Neural cell (in vitro differentiated cells): ENCODE data around the gene SLC25A22. TPM values are rescaled to one million over a fixed set of nuclear protein-coding genes. Genes with fewer than 3 reads are reported as not detected.

Experiments used
- H2AFZ ChIP-seq: fragments of 200-600, 300-800 bp; sonication (generic), shearing (Covaris generic); 2 replicates; pipeline ENCODE4 v1.6.0; 2014; ENCODE audit warnings: low read depth, mild to moderate bottlenecking, antibody characterized with exemption, low read length, moderate library complexity
- H3F3A ChIP-seq: fragments of 200-600 bp; shearing (Covaris generic); 2 replicates; pipeline ENCODE4 v1.6.1; 2016; ENCODE audit warnings: mild to moderate bottlenecking, moderate library complexity, mixed read lengths, antibody characterized with exemption, low read length; ENCODE audit not compliant: insufficient read depth, poor library complexity, severe bottlenecking
- H3K27ac ChIP-seq: fragments of 200-600, 300-800 bp; sonication (generic), shearing (Covaris generic); 2 replicates; pipeline ENCODE4 v1.5.1; 2014; ENCODE audit warnings: mild to moderate bottlenecking, low read length, moderate library complexity
- H3K27me3 ChIP-seq: fragments of 300-800, 200-600 bp; sonication (generic), shearing (Covaris generic); 2 replicates; pipeline ENCODE4 v1.6.0; 2014; ENCODE audit warnings: mild to moderate bottlenecking, low read depth, low read length, moderate library complexity; ENCODE audit not compliant: insufficient read depth
- H3K36me3 ChIP-seq: fragments of 300-800, 200-600 bp; sonication (generic), shearing (Covaris generic); 2 replicates; pipeline ENCODE4 v1.5.1; 2014; ENCODE audit warnings: mild to moderate bottlenecking, antibody characterized with exemption, low read length, moderate library complexity; ENCODE audit not compliant: insufficient read depth
- H3K4me2 ChIP-seq: fragments of 300-800, 200-600 bp; sonication (generic), shearing (Covaris generic); 2 replicates; pipeline ENCODE4 v1.6.0; 2014; ENCODE audit warnings: mild to moderate bottlenecking, low read length
- H3K4me3 ChIP-seq: fragments of 300-800, 200-600 bp; sonication (generic), shearing (Covaris generic); 2 replicates; pipeline ENCODE4 v1.5.1; 2014; ENCODE audit warnings: mild to moderate bottlenecking, low read length, moderate library complexity
- H3K79me2 ChIP-seq: fragments of 200-600 bp; shearing (Covaris generic); replicated peaks from 2 replicates; pipeline ENCODE4 v1.6.0; 2014; ENCODE audit warnings: mild to moderate bottlenecking, low read length, moderate library complexity; ENCODE audit not compliant: insufficient read depth
- H3K9ac ChIP-seq: fragments of 300-800, 200-600 bp; sonication (generic), shearing (Covaris generic); 2 replicates; pipeline ENCODE4 v1.6.1; 2016; ENCODE audit warnings: mild to moderate bottlenecking, low read length, mixed read lengths
- H3K9me2 ChIP-seq: fragments of 200-600 bp; shearing (Covaris generic); 2 replicates; pipeline ENCODE4 v1.6.1; 2016; ENCODE audit warnings: mild to moderate bottlenecking, low read length, mixed read lengths; ENCODE audit not compliant: insufficient read depth
- H3K9me3 ChIP-seq: fragments of 200-600, 300-800 bp; sonication (generic), shearing (Covaris generic); 2 replicates; pipeline ENCODE4 v1.6.1; 2016; ENCODE audit warnings: mild to moderate bottlenecking, mixed run types, low read length, moderate library complexity, mixed read lengths
- H4K20me1 ChIP-seq: fragments of 200-600 bp; shearing (Covaris generic); 2 replicates; pipeline ENCODE4 v1.6.1; 2016; ENCODE audit warnings: mild to moderate bottlenecking, mixed run types; ENCODE audit not compliant: insufficient read depth
- CTCF ChIP-seq: fragments of 450-650 bp; IDR thresholded peaks from 2 replicates; pipeline ENCODE4 v1.5.1; 2014; ENCODE audit warnings: antibody characterized with exemption, mild to moderate bottlenecking, moderate library complexity; ENCODE audit not compliant: poor library complexity, severe bottlenecking
- EP300 ChIP-seq: fragments of 450-650 bp; conservative IDR thresholded peaks from 2 replicates; pipeline ENCODE4 v1.6.1; 2014; ENCODE audit warnings: antibody characterized with exemption, mild to moderate bottlenecking, moderate library complexity; ENCODE audit not compliant: poor library complexity, severe bottlenecking
- EZH2 ChIP-seq: fragments of 200-600, 300-800 bp; shearing (Covaris generic), sonication (generic); IDR thresholded peaks from 2 replicates; pipeline ENCODE4 v1.6.1; 2014; ENCODE audit warnings: antibody characterized with exemption, low read length, borderline replicate concordance, mild to moderate bottlenecking; ENCODE audit not compliant: insufficient read depth, poor library complexity, severe bottlenecking
- MXI1 ChIP-seq: fragments of 450-650 bp; conservative IDR thresholded peaks from 2 replicates; pipeline ENCODE4 v1.6.1; 2014; ENCODE audit warnings: antibody characterized with exemption, mild to moderate bottlenecking; ENCODE audit not compliant: poor library complexity, severe bottlenecking
- POLR2AphosphoS5 ChIP-seq: IDR thresholded peaks from 2 replicates; pipeline ENCODE4 v1.6.1; 2012
- RAD21 ChIP-seq: fragments of 450-650 bp; conservative IDR thresholded peaks from 2 replicates; pipeline ENCODE4 v1.6.1; 2014; ENCODE audit warnings: antibody characterized with exemption, mild to moderate bottlenecking, moderate library complexity
- REST ChIP-seq: IDR thresholded peaks from 2 replicates; pipeline ENCODE4 v1.6.1; 2012; ENCODE audit warnings: borderline replicate concordance
- SMC3 ChIP-seq: fragments of 450-650 bp; conservative IDR thresholded peaks from 2 replicates; pipeline ENCODE4 v1.6.1; 2014; ENCODE audit warnings: antibody characterized with exemption, mild to moderate bottlenecking, moderate library complexity; ENCODE audit not compliant: poor library complexity
- TAF1 ChIP-seq: IDR thresholded peaks from 2 replicates; pipeline ENCODE4 v1.6.1; 2012; ENCODE audit warnings: low read depth
- polyA plus RNA-seq: library from polyadenylated mRNA; depleted of rRNA; stranded (reverse); fragments of >200 nt; gene quantifications from 2 replicates; pipeline ENCODE4 v1.2.3, GENCODE V29; 2014

Gene SLC25A22
- polyA plus RNA-seq, 1 donor from 2014 or later = 40.9 TPM

GRCh38 chr11:831118-831864 is 33.2 kb upstream of the SLC25A22 start:
- Histone ChIP-seq H3F3A (no peaks in the 10 kb centered on the region), H3K27ac (no peak overlapping the region), H4K20me1 (no peaks in the 10 kb centered on the region), H3K27me3 (peaks cover 38% of the 10 kb centered on the region), H3K9me2 (no peaks in the 10 kb centered on the region), H2AFZ (no peak overlapping the region), H3K4me2 (no peak overlapping the region), H3K9me3 (no peaks in the 10 kb centered on the region), H3K36me3 (no peaks in the 10 kb centered on the region), H3K9ac (no peak overlapping the region), H3K4me3 (peak overlapping the region; percentile 69), H3K79me2 (no peaks in the 10 kb centered on the region)
- TF ChIP-seq SMC3 (no peak), EP300 (no peak)

GRCh38 chr11:830295-831117 is 32.4 kb upstream of the SLC25A22 start:
- H3K9me3 ChIP-seq = no peaks in the 10 kb centered on the region
- H4K20me1 ChIP-seq = no peaks in the 10 kb centered on the region
- no peaks in the 10 kb centered on the region for H3K36me3 ChIP-seq
- no peaks in the 10 kb centered on the region for H3K9me2 ChIP-seq
- H3K27me3 ChIP-seq = peaks cover 42% of the 10 kb centered on the region
- H3K4me3 ChIP-seq = peak overlapping the region; percentile 69
- no peak overlapping the region for H2AFZ ChIP-seq
- TF ChIP-seq MXI1 (no peak), EZH2 (no peak), SMC3 (no peak), TAF1 (no peak), POLR2AphosphoS5 (peak; percentile 27), EP300 (no peak)
- H3K9ac ChIP-seq = peak overlapping the region; percentile 29
- H3K4me2 ChIP-seq = no peak overlapping the region
- H3K79me2 ChIP-seq = no peaks in the 10 kb centered on the region
- no peaks in the 10 kb centered on the region for H3F3A ChIP-seq
- no peak overlapping the region for H3K27ac ChIP-seq

- TF ChIP-seq MXI1 (no peak), CTCF (no peak), SMC3 (no peak), RAD21 (no peak), EZH2 (no peak), REST (no peak), POLR2AphosphoS5 (no peak), EP300 (no peak), TAF1 (no peak)
- no peaks in the 10 kb centered on the region for H3K79me2 ChIP-seq
- H3K27me3 ChIP-seq = peaks cover 42% of the 10 kb centered on the region
- H3K4me2 ChIP-seq = no peak overlapping the region
- H3K36me3 ChIP-seq = no peaks in the 10 kb centered on the region
- no peak overlapping the region for H2AFZ ChIP-seq
- H3K4me3 ChIP-seq = peak overlapping the region; percentile 69
- H3K27ac ChIP-seq = no peak overlapping the region
- no peaks in the 10 kb centered on the region for H3F3A ChIP-seq
- no peaks in the 10 kb centered on the region for H3K9me3 ChIP-seq
- peak overlapping the region; percentile 9 for H3K9ac ChIP-seq
- H4K20me1 ChIP-seq = no peaks in the 10 kb centered on the region
- H3K9me2 ChIP-seq = no peaks in the 10 kb centered on the region
These were observed 31.8 kb upstream of the SLC25A22 start for GRCh38 chr11:829847-830294.
